ENCODE results near the gene COA1.
"Not testable (repeated sequence)": the region's sequence is repeated elsewhere in the genome, so short reads cannot be mapped to it uniquely, and the experiment has no call there.

The COA1 gene, protein sequence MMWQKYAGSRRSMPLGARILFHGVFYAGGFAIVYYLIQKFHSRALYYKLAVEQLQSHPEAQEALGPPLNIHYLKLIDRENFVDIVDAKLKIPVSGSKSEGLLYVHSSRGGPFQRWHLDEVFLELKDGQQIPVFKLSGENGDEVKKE

GRCh38 chr7:43729214-43729923, at the start of gene COA1:
COA1 (minus strand) TSS chr7:43729523; CDS start chr7:43648614, 80,909 bp downstream.
- peak; percentile 77 for DNase-seq

DNA sequence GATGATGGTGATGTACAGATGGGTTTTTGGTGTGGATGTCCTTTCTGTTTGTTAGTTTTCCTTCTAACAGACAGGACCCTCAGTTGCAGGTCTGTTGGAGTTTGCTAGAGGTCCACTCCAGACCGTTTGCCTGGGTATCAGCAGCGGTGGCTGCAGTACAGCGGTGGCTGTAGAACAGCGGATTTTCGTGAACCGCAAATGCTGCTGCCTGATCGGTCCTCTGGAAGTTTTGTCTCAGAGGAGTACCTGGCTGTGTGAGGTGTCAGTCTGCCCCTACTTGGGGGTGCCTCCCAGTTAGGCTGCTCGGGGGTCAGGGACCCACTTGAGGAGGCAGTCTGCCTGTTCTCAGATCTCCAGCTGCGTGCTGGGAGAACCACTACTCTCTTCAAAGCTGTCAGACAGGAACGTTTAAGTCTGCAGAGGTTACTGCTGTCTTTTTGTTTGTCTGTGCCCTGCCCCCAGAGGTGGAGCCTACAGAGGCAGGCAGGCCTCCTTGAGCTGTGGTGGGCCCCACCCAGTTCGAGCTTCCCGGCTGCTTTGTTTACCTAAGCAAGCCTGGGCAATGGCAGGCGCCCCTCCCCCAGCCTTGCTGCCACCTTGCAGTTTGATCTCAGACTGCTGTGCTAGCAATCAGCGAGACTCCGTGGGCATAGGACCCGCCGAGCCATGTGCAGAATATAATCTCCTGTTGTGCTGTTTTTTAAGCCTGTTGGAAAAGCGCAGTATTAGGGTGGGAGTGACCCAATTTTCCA, 49.1 kb upstream of the COA1 start:
- DNase-seq: not testable (repeated sequence)

GRCh38 chr7:43775255-43775654, 45.9 kb upstream of the COA1 start:
- DNase-seq: not testable (repeated sequence)

DNA sequence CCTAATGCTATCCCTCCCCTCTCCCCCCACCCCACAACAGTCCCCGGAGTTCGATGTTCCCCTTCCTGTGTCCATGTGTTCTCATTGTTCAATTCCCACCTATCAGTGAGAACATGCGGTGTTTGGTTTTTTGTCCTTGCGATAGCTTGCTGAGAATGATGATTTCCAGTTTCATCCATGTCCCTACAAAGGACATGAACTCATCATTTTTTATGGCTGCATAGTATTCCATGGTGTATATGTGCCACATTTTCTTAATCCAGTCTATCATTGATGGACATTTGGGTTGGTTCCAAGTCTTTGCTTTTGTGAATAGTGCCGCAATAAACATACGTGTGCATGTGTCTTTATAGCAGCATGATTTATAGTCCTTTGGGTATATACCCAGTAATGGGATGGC, 43.9 kb upstream of the COA1 start:
- not testable (repeated sequence) for DNase-seq

GRCh38 chr7:43771573-43771972, 42.2 kb upstream of the COA1 start:
- DNase-seq: no peak

DNA sequence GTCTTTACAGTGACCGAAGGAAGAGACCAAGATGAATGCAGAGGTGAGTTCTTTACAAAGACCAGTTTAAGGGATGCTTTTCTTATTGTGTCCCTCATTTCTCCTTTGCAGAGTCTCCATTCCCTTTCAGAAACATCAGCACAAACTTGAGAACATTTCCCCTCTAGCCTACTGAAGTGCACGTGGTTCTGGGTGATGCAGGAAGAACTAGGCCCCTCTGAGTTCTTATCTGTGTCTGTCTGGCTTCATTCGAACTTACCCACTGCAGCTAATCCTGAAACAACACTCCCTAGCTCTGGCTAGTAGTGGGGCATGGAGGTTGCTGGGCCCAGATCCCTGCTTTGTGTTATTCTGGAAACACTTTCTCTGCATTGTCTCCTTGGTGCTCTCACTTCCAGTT, 41.8 kb upstream of the COA1 start:
- no peak for DNase-seq

GRCh38 chr7:43769791-43770465, 40.6 kb upstream of the COA1 start:
- no peak for DNase-seq

DNA sequence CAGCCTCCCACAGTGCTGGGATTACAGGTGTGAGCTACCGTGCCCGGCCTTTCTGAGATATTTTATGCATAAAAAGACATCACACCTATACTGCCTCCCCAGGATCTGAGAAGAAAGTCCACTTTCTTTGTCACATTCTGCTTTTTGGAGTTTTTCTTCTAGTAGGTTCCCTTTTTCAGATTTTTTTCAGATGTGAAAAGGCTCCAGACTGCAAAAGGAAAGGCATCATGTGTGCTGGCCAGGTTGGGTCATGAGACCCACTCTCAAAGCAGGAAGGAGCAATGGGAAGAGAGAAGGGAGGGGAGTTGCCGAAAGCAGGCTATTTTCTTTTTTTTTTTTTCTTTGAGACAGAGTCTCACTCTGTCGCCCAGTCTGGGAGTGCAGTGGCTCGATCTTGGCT, 40.0 kb upstream of the COA1 start:
- no peak for DNase-seq

GRCh38 chr7:43768887-43769272, 39.6 kb upstream of the COA1 start:
- no peak for DNase-seq

- DNase-seq: no peak
Observed at GRCh38 chr7:43768201-43768886, 39.0 kb upstream of the COA1 start.

- DNase-seq: no peak
Observed at GRCh38 chr7:43767311-43767710, 38.0 kb upstream of the COA1 start.

DNA sequence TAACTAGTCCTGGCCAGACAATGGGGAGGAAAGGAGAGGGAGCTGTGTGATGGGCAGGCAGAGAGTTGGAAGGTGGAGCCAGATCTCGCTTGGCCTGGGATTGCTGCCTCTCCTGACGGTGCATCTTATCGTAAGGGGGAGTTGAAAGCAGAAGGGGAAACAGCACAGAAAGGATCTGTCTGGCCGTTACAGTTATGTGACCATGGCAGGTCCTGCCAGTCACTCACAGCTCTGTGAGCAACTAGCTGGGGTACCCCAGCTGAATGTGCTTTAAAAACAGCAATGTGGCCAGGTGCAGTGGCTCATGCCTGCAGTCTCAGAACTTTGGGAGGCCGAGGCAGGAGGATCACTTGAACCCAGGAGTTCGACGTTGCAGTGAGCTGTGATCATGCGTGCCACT, 37.2 kb upstream of the COA1 start:
- DNase-seq: no peak

GRCh38 chr7:43764807-43765491, 35.6 kb upstream of the COA1 start:
- DNase-seq: no peak

- DNase-seq: no peak
Observed at GRCh38 chr7:43764039-43764761, 34.9 kb upstream of the COA1 start.

- DNase-seq: no peak
Observed at GRCh38 chr7:43763183-43763582, 33.9 kb upstream of the COA1 start.

- DNase-seq: no peak
Observed at GRCh38 chr7:43761938-43762692, 32.8 kb upstream of the COA1 start.

GRCh38 chr7:43761382-43761781, 32.1 kb upstream of the COA1 start:
- no peak for DNase-seq

GRCh38 chr7:43760861-43761260, 31.5 kb upstream of the COA1 start:
- no peak for DNase-seq

DNA sequence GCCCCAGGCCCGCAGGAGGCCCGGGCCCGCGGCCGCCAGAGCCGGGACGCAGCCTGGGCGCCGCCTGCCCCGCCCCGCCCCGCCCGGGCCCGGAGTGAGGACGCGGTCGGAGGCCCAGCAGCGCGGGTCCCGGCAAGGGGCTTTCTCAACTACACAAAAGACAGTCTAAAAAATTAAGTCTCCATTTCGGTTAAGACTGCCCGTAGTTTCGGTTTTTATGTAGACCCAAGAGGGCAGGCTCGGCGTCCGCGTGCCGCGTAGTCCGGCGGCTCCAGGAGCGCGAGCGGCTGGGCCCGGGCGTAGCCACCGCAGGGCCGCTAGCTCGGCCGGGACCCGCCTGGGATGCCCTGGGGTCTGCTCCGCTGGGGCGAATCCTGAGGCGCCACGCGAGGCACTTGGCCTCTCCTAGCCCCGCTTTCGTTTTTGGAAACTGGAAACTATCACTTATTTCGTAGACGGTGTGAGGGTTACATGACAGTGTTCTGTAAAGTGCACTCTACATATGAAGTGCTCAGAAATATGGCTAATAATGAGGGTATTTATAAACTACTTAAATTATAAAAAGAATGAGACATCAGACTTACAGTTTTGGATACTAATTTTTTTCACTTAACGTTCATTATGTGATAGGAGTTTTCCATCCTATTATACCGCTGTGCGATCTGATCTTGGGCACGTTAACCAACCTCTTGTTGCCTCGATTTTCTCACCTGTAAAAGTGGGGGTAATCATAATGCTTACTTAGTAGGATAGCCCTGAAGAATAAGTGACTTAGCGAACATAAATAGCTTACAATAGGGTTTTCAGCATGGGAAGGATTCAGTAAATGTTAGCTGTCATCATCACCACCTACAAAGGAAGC, 29.7 kb upstream of the COA1 start:
- DNase-seq: peak; percentile 57

All from activated CD4-positive, CD25-positive, alpha-beta regulatory T cell treated with anti-CD3 and anti-CD28 coated beads, Interleukin-2, amount 50 U/mL, for 72 hours (primary cell).